HG02938 (cell line): ENCODE results near the gene PTGER4.
"Not testable (repeated sequence)": the region's sequence is repeated elsewhere in the genome, so short reads cannot be mapped to it uniquely, and the experiment has no call there.

ENCODE experiments used
- ATAC-seq: cut with Tn5 transposase; IDR thresholded peaks from one replicate; pipeline ENCODE4 v1.9.1; 2021; ENCODE audit warnings: mild to moderate bottlenecking, moderate library complexity; ENCODE audit not compliant: unreplicated experiment

Gene PTGER4

GRCh38 chr5:40679913-40680681, at the start of gene PTGER4:
TSS of gene PTGER4 (plus strand) at chr5:40679915. CDS start at chr5:40680994, 1,079 bp downstream.
- ATAC-seq, result peak; percentile 25

DNA sequence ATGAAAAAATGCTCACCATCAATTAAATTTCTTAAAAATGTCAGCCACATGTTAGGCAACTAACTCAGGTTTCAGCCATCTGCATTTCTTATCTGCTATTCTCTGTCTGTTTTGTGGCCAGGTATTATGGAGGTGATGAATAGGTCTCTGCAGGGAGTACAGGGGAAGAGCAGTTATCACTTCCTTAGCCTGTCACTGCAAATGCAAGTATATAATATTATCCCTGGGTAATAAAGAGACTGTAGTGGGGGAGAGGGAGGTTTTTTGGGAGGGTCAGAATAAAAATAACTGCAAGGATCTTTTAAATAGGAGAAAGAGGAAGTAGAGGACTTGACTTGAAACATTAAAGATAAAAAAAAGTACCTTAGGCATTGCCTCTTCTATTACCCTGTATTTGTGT, 49.6 kb upstream of the PTGER4 start:
- no peak for ATAC-seq

GRCh38 chr5:40631236-40631635, 48.5 kb upstream of the PTGER4 start:
- ATAC-seq, result no peak

DNA sequence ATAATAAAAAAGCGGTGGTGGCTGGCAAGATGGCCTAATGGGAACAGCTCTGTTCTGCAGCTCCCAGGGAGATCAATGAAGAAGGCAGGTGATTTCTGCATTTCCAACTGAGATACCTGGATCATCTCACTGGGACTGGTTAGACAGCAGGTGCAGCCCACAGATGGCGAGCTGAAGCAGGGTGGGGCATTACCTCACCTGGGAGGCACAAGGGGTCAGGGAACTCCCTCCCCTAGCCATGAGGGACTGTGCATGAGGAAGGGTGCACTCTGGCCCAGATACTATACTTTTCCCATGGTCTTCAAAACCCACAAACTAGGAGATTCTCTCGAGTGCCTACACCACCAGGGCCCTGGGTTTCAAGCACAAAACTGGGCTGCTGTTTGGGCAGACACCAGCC, 45.6 kb upstream of the PTGER4 start:
- ATAC-seq, result no peak

GRCh38 chr5:40634593-40634992, 45.1 kb upstream of the PTGER4 start:
- no peak for ATAC-seq

GRCh38 chr5:40639531-40639930, 40.2 kb upstream of the PTGER4 start:
- ATAC-seq, result not testable (repeated sequence)

- no peak for ATAC-seq
Measured at GRCh38 chr5:40646266-40646665, 33.4 kb upstream of the PTGER4 start.

DNA sequence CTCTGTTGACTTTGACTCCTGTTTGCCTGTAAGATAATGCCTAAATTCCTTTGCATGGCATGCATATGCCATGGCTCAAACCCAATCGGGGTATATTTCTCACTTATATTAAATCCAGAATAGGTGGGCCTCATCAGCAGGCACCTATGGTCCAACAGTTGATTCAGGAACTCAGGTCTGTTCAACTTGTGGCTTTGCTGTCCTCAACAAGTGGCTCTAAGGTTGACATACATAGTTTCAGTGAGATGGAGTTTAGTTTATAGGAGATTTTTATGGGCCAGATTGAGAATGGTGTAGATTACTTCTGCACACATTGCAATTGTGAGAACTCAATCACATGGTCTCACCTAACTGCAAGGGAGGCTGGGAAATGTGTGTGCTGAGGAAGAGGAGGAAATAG, 31.6 kb upstream of the PTGER4 start:
- no peak for ATAC-seq

DNA sequence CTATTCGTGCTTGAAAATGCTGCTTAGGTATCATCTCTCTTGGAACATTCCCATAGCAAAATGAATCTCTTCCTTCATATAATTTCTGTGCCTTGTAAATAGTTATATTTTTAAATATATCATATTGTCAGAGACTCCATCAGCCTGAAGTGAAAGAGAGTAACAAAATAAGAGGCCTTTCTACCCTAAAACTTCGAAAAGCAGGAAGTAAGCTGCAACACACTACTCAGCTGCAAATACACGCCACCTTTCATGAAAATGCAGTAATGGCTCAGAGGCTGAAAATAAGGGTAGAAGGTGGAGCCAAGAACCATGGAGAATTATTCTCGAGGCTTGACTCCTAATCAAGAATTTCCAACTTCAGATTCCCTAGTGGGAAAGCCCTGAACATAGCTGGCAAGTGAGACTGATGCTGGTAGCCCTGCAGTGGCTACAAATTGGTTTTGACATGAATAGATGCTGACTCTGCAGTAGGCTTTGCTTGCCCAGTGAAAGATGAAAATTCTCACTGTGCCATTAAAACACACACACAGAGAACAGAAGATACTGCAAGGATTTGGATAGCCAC, 30.2 kb upstream of the PTGER4 start:
- ATAC-seq, result no peak

DNA sequence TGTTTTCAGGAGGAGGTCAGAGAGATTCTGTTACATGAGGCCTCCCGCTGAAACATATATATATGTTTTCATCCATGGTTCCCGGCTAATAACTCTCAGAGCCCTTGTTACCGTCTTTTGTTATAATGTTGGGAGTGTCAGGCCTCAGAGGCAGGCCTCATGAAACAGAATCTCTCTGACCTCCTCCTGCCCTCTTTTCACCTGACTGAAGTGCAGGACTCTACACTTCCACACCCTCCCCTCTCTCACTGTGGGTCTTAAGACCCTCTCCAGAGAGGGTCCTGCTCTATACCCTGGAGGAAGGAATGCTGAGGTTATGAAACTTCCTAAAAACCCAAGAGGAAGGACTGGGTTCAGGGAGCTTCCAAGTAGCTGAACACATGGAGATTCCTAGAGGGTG, 28.5 kb upstream of the PTGER4 start:
- ATAC-seq, result no peak

DNA sequence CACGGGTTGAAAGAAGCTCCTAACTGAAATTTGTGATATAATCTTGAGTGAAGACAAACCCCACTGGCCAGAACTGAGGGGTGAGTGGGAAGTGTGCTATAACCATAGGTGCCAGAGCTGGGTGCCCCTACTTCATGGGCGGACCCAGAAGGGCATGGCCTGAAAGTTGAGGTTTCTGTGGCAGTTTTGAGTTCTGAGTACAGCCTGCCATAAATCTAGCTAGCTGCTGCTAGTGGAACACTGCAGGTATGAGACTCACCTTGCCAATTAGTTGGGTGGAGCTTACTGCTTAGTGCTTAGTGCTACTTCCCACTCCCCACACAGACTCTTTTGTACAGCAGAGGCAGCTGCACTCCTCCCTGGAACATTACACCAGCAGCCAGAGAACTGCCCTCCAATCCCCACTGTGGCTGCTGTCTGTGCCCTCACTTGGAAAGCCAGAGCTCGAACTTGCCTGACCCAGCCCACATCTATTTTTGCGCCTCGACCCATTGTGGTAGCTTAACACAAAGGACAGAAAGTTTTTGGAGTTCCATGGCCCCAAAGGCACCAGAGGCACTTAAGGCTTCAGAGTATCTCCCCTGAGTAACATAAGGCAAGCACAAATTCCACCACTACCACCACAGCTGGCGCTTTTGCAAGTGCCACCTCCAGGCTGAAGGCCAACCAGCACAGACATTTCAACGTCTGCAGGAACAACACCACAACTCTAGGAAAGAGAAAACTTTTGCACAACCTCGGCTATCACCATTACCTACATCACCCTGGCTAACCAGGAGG, 27.1 kb upstream of the PTGER4 start:
- ATAC-seq, result no peak

GRCh38 chr5:40653221-40654022, 26.3 kb upstream of the PTGER4 start:
- ATAC-seq, result no peak

- no peak for ATAC-seq
Measured at GRCh38 chr5:40654377-40654991, 25.2 kb upstream of the PTGER4 start.

- no peak for ATAC-seq
Measured at GRCh38 chr5:40655138-40655537, 24.6 kb upstream of the PTGER4 start.

- not testable (repeated sequence) for ATAC-seq
Measured at GRCh38 chr5:40656091-40656490, 23.6 kb upstream of the PTGER4 start.

GRCh38 chr5:40656766-40657165, 22.9 kb upstream of the PTGER4 start:
- no peak for ATAC-seq

DNA sequence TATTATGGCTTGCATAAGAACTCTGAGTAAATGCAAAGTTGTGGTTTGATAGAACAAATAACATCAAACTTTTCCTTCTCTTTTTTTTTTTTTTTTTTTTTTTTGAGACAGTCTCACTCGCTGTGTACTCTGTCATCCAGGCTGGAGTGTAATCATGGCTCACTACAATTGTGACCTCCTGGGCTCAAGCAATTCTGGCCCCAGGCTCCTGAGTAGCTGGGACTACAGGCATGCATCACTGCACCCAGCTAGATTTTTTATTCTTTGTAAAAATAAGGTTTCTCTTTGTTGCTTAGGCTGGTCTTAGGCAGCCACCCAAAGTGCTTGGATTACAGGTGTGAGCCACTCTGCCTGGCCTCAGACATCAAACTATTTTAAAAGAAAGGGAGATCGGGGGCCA, 19.0 kb upstream of the PTGER4 start:
- ATAC-seq, result no peak

DNA sequence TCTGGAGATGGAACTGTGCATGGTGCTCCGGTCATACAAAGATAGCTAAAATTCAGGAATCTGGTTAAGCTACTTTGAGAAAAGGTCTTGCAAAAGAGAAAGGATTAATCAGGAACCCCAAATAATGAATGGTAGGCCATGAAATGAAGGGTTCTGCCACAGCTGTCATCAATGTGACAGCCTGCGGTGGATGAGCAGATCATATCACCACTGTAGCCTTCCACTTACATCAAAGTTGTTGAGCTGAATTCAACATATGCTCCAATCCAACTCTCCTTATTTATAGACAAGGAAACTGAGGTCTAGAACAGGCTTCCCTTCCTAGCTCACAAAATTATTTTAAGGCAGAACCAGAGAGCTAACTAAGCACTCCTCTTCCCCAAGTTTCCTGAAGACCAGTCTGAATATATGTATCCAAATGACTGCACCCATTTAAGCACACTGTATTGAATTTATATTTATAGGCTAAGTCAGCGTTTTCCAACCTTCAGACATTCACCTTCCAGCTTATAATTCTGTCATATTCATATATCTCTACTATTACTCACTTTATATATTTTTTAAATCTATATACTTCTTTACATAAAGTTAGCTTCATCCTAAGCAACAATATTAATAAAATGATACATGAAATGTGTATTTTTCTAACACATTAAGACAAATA, 13.9 kb upstream of the PTGER4 start:
- ATAC-seq, result no peak

GRCh38 chr5:40666657-40667056, 13.1 kb upstream of the PTGER4 start:
- no peak for ATAC-seq

GRCh38 chr5:40667161-40667663, 12.5 kb upstream of the PTGER4 start:
- ATAC-seq, result no peak
